ENCODE measurements around the gene CSTPP1. TPM values are rescaled to one million over a fixed set of nuclear protein-coding genes. Genes with fewer than 3 reads are reported as not detected.

CSTPP1 gene, protein sequence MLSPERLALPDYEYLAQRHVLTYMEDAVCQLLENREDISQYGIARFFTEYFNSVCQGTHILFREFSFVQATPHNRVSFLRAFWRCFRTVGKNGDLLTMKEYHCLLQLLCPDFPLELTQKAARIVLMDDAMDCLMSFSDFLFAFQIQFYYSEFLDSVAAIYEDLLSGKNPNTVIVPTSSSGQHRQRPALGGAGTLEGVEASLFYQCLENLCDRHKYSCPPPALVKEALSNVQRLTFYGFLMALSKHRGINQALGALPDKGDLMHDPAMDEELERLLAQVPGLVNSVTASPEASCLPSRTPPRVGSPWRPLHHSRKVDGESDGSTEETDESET
- total RNA-seq, result 15.2 and 15.4 TPM in 2 replicates

DNA sequence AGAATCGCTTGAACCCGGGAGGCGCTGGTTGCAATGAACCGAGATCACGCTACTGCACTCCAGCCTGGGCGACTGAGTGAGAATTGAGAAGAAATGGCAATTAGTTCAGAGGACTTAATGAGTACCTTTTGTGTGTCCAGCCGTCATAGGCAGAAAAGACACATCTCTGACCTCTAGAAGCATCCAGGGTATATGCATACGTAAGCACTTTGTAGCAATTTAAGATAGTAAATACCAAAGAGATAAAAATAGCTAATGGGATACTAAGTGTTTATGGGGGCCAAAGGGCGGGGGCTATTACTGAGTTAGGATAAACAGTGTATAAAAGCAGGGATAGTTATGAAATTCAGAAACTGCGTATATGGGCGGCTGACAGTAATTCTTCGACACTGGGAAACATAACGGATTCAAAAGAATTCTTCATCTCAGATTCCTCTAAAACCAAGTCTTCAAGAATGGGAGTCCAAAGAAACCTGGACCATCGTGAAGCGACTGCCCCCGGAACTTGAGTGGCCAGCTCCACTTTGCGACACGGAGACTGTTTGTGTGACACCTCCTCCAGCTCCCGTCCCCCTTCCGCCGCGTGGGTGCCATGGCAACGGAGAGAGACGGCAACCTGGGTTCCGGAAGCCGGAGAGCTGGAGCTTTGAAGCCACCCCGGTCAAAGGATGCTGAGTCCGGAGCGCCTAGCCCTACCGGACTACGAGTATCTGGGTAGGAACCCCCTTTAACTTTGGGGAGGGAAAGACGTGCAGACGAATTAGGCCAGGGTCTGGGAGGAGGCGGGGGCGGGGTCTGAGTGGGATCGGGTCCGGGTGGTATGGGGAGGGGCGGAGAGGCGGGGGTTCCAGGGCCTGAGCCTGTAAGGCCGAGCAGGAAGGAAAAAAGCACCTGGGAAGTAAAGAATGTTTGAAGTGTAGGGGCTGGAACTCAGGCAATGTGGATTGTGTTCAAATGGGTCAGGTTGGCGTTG, at the start of gene CSTPP1:
Gene CSTPP1, plus strand, starts transcription at position 624 of the 973 bp plus-strand sequence. Its CDS starts 45 bp downstream, at position 669.
- DNase-seq (ENCODE audit: low read depth, low spot score), result peak; percentile 71

- no peak for DNase-seq (ENCODE audit: low read depth, low spot score)
Observed at GRCh38 chr11:46888636-46889035, 47.9 kb upstream of the CSTPP1 start.

DNA sequence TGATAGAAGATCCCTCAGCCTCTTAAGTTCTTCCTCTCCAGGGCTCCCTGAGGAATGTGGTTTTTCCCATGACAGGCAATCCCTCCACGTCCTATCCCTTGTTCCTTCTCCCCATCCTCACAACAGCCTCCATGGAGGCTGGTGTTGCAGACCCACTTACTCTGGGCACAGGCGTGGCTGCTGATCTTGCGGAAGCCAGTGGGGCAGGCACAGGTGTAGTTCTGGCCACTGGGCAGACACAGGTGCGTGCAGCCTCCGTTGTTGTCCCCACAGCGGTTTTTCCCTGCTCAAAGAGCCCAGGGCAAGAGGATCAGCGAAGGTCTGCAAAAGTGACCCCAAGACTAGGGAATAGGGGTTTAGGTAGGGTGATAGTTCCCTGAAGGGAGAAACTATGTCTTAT, 47.3 kb upstream of the CSTPP1 start:
- DNase-seq (ENCODE audit: low read depth, low spot score), result no peak

GRCh38 chr11:46889689-46890475, 46.7 kb upstream of the CSTPP1 start:
- DNase-seq (ENCODE audit: low read depth, low spot score), result peak; percentile 22

- DNase-seq (ENCODE audit: low read depth, low spot score), result no peak
Observed at GRCh38 chr11:46890665-46891064, 45.9 kb upstream of the CSTPP1 start.

GRCh38 chr11:46892109-46892508, 44.5 kb upstream of the CSTPP1 start:
- no peak for DNase-seq (ENCODE audit: low read depth, low spot score)

DNA sequence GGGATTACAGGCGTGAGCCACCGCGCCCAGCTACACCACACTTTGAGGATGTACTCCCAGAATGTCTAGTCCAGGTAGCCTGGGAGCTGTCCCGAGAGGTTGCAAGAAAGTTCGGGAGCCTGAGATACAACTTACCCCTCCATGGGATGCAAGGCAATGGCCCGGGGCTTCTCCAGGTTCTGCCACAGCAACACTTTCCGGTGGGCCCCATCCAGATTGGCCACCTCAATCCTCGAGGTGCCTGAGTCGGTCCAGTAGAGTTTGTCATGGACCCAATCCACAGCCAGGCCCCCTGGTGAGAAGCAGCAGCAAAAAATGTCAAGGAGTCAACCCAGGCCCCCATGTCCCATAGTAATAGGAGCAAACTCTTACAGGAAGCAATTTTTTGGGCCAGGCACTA, 43.7 kb upstream of the CSTPP1 start:
- no peak for DNase-seq (ENCODE audit: low read depth, low spot score)

DNA sequence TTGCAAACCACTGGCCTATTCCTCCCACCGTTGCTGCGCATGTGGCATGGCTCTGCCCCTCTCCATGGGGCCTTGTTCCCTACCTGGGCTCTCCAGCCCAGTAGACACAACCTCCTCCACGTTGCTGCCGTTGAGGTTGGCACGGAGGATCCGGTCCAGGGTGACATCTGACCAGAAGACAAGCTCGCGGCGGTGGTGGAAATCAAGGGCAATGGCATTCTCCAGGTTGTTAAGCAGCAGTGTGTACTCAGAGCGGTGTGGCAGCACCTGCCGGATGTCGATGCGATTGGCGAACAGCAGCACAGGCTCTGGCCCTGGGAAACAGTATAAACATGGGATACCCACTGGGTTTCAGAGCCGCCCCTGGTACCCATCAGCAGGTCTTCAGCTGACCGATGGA, 42.1 kb upstream of the CSTPP1 start:
- DNase-seq (ENCODE audit: low read depth, low spot score), result no peak

GRCh38 chr11:46894961-46895360, 41.6 kb upstream of the CSTPP1 start:
- DNase-seq (ENCODE audit: low read depth, low spot score), result no peak

DNA sequence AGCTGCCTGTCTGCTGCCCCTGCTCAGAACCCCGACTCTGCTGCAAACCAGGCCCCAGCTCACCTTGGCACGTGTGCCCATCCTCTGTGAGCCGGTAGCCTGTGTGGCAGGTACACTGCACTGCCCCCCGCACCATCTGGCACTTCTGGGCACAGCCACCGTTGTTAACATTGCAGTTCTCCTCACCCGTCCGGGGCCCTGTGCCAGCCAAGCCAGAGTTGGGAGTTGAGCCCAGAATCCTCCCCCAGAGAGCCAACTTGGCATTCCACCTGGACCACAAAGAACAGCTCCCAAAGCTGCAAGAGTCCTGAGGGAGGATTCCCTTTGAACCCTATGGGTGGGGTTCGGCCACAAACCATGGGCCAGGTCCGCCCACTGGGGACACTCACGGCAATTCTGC, 40.7 kb upstream of the CSTPP1 start:
- no peak for DNase-seq (ENCODE audit: low read depth, low spot score)

- DNase-seq (ENCODE audit: low read depth, low spot score), result no peak
Observed at GRCh38 chr11:46896719-46897406, 39.7 kb upstream of the CSTPP1 start.

DNA sequence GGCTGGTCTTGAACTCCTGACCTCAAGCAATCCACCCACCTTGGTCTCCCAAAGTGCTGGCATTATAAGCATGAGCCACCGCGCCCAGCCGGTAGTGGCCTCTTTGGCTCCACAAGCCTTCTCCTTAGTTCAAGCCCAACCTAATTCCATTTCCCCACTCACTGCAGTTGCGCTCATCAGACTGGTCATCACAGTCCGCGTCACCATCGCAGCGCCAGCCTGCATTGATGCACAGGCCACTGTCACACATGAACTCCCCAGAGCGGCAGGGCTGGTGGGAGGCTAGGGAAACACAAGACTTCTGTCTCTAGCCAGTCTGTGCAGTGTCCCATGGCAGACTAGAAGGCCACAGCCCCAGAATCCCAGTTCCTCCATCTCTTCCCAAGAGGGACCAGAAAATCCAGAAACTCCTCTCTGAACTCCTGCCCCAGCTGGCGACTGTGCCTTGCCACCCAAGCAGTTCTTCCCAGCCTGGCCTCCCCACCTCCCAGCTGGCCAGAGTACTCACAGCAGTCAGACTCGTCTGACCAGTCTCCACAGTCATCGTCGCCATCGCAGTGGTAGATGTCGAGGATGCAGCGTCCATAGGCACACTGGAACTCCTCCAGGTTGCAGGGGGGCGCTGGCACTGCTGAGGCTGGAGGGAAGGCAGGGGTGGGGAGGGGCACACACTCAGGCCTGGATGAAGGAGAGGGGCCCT, 38.0 kb upstream of the CSTPP1 start:
- DNase-seq (ENCODE audit: low read depth, low spot score), result no peak

DNA sequence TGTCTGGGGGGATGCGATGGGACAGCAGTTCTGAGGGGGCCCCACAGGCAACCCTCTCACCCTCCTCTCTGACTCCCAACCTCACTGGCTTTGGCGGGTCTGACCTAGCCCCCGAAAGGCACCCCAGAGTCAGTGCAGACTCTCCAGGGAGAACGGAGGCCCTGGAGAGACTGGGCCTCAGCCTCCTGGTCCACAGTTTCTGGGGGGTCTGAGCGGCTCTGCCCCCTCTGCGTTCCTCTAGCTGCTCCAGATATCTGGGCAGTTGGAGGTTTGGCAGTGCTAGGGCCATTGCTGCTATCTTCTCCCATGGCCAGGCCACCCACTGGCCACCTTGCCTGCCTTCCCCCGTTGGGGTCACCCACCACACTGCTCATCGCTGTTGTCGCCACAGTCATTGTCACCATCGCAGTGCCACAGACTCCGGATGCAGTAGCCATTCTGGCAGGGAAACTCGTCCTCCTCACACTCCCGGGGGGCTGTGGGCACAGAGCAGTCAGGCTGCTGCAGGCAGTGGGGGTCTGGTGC, 37.0 kb upstream of the CSTPP1 start:
- no peak for DNase-seq (ENCODE audit: low read depth, low spot score)

DNA sequence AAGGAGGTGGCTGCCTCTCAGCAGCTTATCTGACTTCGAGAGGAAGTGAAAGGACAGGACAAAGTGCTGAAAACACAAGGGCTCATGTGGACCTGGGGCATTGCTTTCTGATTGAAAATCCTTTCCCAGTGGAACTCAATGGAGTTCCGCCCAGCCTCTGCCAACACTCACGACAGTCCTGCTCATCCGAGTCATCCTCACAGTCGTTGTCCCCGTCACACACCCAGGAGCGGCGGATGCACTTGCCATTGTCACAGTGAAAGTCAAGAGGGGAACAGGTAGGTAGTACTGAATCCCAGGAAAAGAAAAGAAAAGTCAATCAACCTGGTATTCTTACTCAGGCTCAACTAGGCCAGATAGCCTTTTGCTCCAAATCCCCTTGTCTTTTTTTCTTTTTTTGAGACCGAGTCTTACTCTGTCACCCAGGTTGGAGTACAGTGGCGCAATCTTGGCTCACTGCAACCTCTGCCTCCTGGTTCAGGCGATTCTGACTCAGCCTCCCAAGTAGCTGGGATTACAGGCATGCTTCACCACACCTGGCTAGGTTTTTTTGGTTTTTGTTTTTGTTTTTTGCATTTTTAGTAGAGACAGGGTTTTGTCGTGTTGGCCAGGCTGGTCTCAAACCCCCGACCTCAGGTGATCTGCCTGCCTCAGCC, 36.3 kb upstream of the CSTPP1 start:
- no peak for DNase-seq (ENCODE audit: low read depth, low spot score)

- DNase-seq (ENCODE audit: low read depth, low spot score), result no peak
Observed at GRCh38 chr11:46901156-46901555, 35.4 kb upstream of the CSTPP1 start.

DNA sequence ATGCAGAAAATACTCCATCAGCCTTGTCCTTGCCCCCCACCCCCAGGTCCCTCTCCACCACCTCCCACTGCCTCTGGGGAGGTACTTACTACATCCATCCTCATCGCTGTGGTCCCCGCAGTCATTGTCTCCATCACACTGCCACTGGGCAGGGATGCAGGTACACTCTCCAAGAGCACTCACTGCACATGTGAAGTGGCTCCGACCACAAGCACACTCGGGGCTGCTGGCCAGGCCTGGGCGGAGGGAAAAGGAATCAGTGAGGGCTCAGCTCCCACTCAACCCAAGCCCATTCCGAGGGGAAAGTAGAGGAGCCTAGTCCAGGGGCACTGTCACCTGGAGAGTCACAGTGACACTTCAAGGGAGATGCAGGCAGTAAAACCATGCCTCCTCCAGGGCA, 33.9 kb upstream of the CSTPP1 start:
- DNase-seq (ENCODE audit: low read depth, low spot score), result no peak

GRCh38 chr11:46903846-46904245, 32.7 kb upstream of the CSTPP1 start:
- DNase-seq (ENCODE audit: low read depth, low spot score), result no peak

DNA sequence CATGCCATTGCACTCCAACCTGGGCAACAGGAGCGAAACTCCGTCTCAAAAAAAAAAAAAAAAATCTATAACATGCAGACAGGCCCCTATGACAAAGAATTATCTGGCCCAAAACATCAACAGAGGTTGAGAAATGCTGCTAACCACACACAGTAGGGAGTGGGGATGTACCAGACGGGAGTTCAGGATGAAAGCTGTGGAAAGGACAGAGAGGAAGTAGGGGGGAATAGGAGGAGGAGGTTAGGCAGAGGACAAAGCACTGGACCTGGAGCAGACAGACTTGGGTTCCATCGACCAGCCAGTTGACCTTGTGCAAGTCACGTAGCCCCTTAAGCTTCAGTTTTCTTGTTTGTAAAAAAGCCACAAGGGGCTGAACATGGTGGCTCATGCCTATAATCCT, 30.8 kb upstream of the CSTPP1 start:
- DNase-seq (ENCODE audit: low read depth, low spot score), result no peak

DNA sequence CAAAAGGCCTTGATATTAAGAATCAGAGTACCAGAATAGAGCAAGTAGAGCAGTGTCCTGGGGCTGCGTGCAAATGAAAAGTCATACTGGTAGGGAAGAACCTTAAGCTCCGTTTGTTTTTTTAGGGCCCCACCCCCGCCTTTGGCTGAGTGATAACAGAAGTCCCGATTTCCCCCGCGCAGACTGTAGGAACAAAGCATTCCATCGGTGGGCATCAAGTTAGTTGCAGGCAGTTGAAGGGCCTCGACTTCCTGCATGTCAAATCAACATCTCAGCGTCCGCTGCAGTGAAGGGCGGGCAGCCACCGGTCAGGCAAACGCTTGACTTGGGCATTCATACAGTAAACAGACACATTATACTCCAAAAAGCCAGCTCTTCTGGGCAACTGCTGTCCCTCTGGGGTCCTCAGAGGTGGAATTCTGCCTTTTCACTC, 29.9 kb upstream of the CSTPP1 start:
- no peak for DNase-seq (ENCODE audit: low read depth, low spot score)

DNA sequence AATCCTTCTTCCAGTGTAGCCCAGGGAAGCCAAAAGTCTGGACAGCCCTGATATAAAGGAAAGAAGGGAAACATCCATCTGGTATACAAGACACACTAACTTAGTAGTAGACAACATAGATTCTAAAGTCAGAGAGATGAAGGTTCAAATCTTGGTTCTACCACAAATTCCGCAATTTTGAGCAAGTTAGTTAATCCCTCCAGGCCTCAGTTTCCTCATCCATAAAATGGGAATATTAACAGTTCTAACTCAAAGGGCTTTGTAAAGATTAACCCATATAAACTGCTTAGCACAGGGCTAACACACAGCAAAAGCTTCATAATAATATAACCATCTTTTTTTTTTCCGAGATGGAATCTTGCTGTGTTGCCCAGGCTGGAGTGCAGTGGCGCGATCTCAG, 29.0 kb upstream of the CSTPP1 start:
- no peak for DNase-seq (ENCODE audit: low read depth, low spot score)
